SK-N-SH treated with all-trans-retinoic acid at 6 μM for 48 hours (cell line): ENCODE results near the gene TNC.

Experiments
- ATAC-seq: fragments of 200-7000 bp; cut with Tn5 transposase; 3 replicates; pipeline ENCODE4 v1.9.1; 2020; ENCODE audit warnings: mild to moderate bottlenecking, moderate library complexity
- ARNTL ChIP-seq: fragments of 450-650 bp; formaldehyde crosslinking; IDR thresholded peaks from 2 replicates; pipeline ENCODE4 v1.5.0; 2020; ENCODE audit warnings: low read depth, mild to moderate bottlenecking, moderate library complexity, borderline replicate concordance
- BACH2 ChIP-seq: fragments of 250-450 bp; sonication (Bioruptor Pico); IDR thresholded peaks from 2 replicates; pipeline ENCODE4 v1.9.0; 2021; ENCODE audit warnings: mild to moderate bottlenecking, borderline replicate concordance
- CSDC2 ChIP-seq: fragments of 250-450 bp; sonication (Bioruptor Pico); IDR thresholded peaks from 2 replicates; pipeline ENCODE4 v1.5.0; 2020; ENCODE audit warnings: mild to moderate bottlenecking, moderate library complexity
- CSRNP3 ChIP-seq: fragments of 250-450 bp; sonication (Bioruptor Pico); IDR thresholded peaks from 2 replicates; pipeline ENCODE4 v1.5.1; 2021; ENCODE audit warnings: mild to moderate bottlenecking, moderate library complexity
- ESRRG ChIP-seq: fragments of 250-450 bp; sonication (Bioruptor Pico); IDR thresholded peaks from 2 replicates; pipeline ENCODE4 v1.6.1; 2021; ENCODE audit warnings: mild to moderate bottlenecking
- GLIS3 ChIP-seq: fragments of 250-450 bp; sonication (Bioruptor Pico); IDR thresholded peaks from 2 replicates; pipeline ENCODE4 v1.5.0; 2020; ENCODE audit warnings: mild to moderate bottlenecking, moderate library complexity
- ISL1 ChIP-seq: fragments of 250-450 bp; sonication (Bioruptor Pico); IDR thresholded peaks from 2 replicates; pipeline ENCODE4 v2.1.2; 2022; ENCODE audit warnings: mild to moderate bottlenecking, moderate library complexity
- OSR1 ChIP-seq: fragments of 250-450 bp; sonication (Bioruptor Pico); IDR thresholded peaks from 2 replicates; pipeline ENCODE4 v1.8.0; 2022; ENCODE audit warnings: moderate library complexity, mild to moderate bottlenecking, inconsistent platforms
- PPARA ChIP-seq: fragments of 250-450 bp; sonication (Bioruptor Pico); IDR thresholded peaks from 2 replicates; pipeline ENCODE4 v1.5.0; 2020; ENCODE audit warnings: mild to moderate bottlenecking, borderline replicate concordance
- RARB ChIP-seq: fragments of 250-450 bp; sonication (Bioruptor Pico); IDR thresholded peaks from 2 replicates; pipeline ENCODE4 v1.8.0; 2021; ENCODE audit warnings: mild to moderate bottlenecking, moderate library complexity
- SNAI2 ChIP-seq: fragments of 250-450 bp; sonication (Bioruptor Pico); IDR thresholded peaks from 2 replicates; pipeline ENCODE4 v1.5.0; 2020; ENCODE audit warnings: mild to moderate bottlenecking, moderate library complexity
- TCF4 ChIP-seq: fragments of 250-450 bp; sonication (Bioruptor Pico); IDR thresholded peaks from 2 replicates; pipeline ENCODE4 v1.8.0; 2021; ENCODE audit warnings: mild to moderate bottlenecking, moderate library complexity, borderline replicate concordance
- TOX ChIP-seq: fragments of 250-450 bp; sonication (Bioruptor Pico); IDR thresholded peaks from 2 replicates; pipeline ENCODE4 v1.8.0; 2021; ENCODE audit warnings: mild to moderate bottlenecking, moderate library complexity, borderline replicate concordance
- ZC3H10 ChIP-seq: fragments of 250-450 bp; sonication (Bioruptor Pico); IDR thresholded peaks from 2 replicates; pipeline ENCODE4 v1.5.1; 2021; ENCODE audit warnings: mild to moderate bottlenecking, moderate library complexity
- ZFP3 ChIP-seq: fragments of 250-450 bp; sonication (Bioruptor Pico); IDR thresholded peaks from 2 replicates; pipeline ENCODE4 v1.5.0; 2020; ENCODE audit warnings: mild to moderate bottlenecking, moderate library complexity
- ZNF565 ChIP-seq: fragments of 450-650 bp; formaldehyde crosslinking; conservative IDR thresholded peaks from 2 replicates; pipeline ENCODE4 v1.5.0; 2020; ENCODE audit warnings: low read depth, mild to moderate bottlenecking, moderate library complexity
- ZNF70 ChIP-seq: fragments of 450-650 bp; formaldehyde crosslinking; IDR thresholded peaks from 2 replicates; pipeline ENCODE4 v1.5.0; 2020; ENCODE audit warnings: mild to moderate bottlenecking, moderate library complexity
- ZNF8 ChIP-seq: fragments of 450-650 bp; formaldehyde crosslinking; IDR thresholded peaks from 2 replicates; pipeline ENCODE4 v1.5.0; 2020; ENCODE audit warnings: mild to moderate bottlenecking, moderate library complexity
- TF ChIP-seq, protein P1 (sequence below): fragments of 250-450 bp; sonication (Bioruptor Pico); IDR thresholded peaks from 2 replicates; pipeline ENCODE4 v1.5.0; 2020; ENCODE audit warnings: mild to moderate bottlenecking, moderate library complexity
- TF ChIP-seq, protein P2 (sequence below): fragments of 250-450 bp; sonication (Bioruptor Pico); IDR thresholded peaks from 2 replicates; pipeline ENCODE4 v1.8.0; 2020; ENCODE audit warnings: mild to moderate bottlenecking, moderate library complexity, borderline replicate concordance
- TF ChIP-seq, protein P3 (sequence below): fragments of 250-450 bp; sonication (Bioruptor Pico); IDR thresholded peaks from 2 replicates; pipeline ENCODE4 v1.5.1; 2020; ENCODE audit warnings: low read depth, mild to moderate bottlenecking, moderate library complexity

The TNC gene

DNA sequence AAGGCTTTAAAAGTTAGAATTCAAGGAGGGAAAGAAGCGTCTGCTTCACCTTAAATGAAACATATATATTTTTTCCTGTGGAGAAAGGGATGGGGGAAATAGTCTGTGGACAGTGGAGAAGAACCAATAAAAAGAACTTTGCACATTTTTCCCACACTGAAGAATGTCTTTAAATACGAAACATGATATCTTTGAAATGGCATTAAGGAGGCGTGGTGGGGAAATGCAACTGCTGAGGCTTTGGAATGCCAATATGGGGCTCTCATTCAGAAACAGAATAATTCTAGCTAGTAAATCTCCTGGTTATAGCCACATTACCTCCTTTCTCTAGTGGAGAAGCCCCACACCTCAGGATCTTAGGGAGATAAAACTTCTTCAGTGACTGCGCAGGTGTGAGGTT is 46.8 kb downstream of the TNC start (continued):
- TF ChIP-seq, protein P1, sequence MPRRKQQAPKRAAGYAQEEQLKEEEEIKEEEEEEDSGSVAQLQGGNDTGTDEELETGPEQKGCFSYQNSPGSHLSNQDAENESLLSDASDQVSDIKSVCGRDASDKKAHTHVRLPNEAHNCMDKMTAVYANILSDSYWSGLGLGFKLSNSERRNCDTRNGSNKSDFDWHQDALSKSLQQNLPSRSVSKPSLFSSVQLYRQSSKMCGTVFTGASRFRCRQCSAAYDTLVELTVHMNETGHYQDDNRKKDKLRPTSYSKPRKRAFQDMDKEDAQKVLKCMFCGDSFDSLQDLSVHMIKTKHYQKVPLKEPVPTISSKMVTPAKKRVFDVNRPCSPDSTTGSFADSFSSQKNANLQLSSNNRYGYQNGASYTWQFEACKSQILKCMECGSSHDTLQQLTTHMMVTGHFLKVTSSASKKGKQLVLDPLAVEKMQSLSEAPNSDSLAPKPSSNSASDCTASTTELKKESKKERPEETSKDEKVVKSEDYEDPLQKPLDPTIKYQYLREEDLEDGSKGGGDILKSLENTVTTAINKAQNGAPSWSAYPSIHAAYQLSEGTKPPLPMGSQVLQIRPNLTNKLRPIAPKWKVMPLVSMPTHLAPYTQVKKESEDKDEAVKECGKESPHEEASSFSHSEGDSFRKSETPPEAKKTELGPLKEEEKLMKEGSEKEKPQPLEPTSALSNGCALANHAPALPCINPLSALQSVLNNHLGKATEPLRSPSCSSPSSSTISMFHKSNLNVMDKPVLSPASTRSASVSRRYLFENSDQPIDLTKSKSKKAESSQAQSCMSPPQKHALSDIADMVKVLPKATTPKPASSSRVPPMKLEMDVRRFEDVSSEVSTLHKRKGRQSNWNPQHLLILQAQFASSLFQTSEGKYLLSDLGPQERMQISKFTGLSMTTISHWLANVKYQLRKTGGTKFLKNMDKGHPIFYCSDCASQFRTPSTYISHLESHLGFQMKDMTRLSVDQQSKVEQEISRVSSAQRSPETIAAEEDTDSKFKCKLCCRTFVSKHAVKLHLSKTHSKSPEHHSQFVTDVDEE (CRISPR knock-in tag) = no peak
- TF ChIP-seq OSR1 = no peak
- TF ChIP-seq ZNF70 (CRISPR knock-in tag) = no peak
- no peak for TF ChIP-seq TCF4 (CRISPR knock-in tag)

GRCh38 chr9:115069771-115070170 is 48.2 kb downstream of the TNC start:
- TF ChIP-seq SNAI2 (CRISPR knock-in tag) = no peak
- TF ChIP-seq, protein P1 (CRISPR knock-in tag) = no peak
- no peak for TF ChIP-seq CSDC2 (CRISPR knock-in tag)
- TF ChIP-seq, protein P2, sequence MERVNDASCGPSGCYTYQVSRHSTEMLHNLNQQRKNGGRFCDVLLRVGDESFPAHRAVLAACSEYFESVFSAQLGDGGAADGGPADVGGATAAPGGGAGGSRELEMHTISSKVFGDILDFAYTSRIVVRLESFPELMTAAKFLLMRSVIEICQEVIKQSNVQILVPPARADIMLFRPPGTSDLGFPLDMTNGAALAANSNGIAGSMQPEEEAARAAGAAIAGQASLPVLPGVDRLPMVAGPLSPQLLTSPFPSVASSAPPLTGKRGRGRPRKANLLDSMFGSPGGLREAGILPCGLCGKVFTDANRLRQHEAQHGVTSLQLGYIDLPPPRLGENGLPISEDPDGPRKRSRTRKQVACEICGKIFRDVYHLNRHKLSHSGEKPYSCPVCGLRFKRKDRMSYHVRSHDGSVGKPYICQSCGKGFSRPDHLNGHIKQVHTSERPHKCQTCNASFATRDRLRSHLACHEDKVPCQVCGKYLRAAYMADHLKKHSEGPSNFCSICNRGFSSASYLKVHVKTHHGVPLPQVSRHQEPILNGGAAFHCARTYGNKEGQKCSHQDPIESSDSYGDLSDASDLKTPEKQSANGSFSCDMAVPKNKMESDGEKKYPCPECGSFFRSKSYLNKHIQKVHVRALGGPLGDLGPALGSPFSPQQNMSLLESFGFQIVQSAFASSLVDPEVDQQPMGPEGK (CRISPR knock-in tag) = no peak
- TF ChIP-seq BACH2 = no peak
- ATAC-seq = no peak

- TF ChIP-seq, protein P2 (CRISPR knock-in tag) = no peak
- TF ChIP-seq ZNF70 (CRISPR knock-in tag) (no peak), RARB (no peak), ESRRG (no peak), BACH2 (no peak)
- ATAC-seq = no peak
These were observed 48.7 kb downstream of the TNC start for GRCh38 chr9:115069302-115069701.

GRCh38 chr9:115068031-115068430 is 49.9 kb downstream of the TNC start:
- no peak for ATAC-seq
- TF ChIP-seq, protein P1 (CRISPR knock-in tag) = no peak
- TF ChIP-seq CSRNP3 (no peak), ZC3H10 (CRISPR knock-in tag) (no peak), ZNF70 (CRISPR knock-in tag) (no peak), TOX (CRISPR knock-in tag) (no peak), SNAI2 (CRISPR knock-in tag) (no peak), ARNTL (CRISPR knock-in tag) (no peak), GLIS3 (CRISPR knock-in tag) (no peak), RARB (no peak), ZNF565 (CRISPR knock-in tag) (no peak), PPARA (CRISPR knock-in tag) (no peak), ZFP3 (no peak), TCF4 (CRISPR knock-in tag) (no peak), CSDC2 (CRISPR knock-in tag) (no peak), ISL1 (CRISPR knock-in tag) (no peak), ESRRG (no peak), ZNF8 (CRISPR knock-in tag) (no peak), BACH2 (no peak)
- TF ChIP-seq, protein P3, sequence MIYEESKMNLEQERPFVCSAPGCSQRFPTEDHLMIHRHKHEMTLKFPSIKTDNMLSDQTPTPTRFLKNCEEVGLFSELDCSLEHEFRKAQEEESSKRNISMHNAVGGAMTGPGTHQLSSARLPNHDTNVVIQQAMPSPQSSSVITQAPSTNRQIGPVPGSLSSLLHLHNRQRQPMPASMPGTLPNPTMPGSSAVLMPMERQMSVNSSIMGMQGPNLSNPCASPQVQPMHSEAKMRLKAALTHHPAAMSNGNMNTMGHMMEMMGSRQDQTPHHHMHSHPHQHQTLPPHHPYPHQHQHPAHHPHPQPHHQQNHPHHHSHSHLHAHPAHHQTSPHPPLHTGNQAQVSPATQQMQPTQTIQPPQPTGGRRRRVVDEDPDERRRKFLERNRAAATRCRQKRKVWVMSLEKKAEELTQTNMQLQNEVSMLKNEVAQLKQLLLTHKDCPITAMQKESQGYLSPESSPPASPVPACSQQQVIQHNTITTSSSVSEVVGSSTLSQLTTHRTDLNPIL (CRISPR knock-in tag) = no peak
